Kidney epithelial cell (primary cell): ENCODE data around the gene TBC1D5. TPM values are rescaled to one million over a fixed set of nuclear protein-coding genes. Genes with fewer than 3 reads are reported as not detected.

Source experiments
- DNase-seq: peaks from one replicate; pipeline ENCODE4 v3.0.0-alpha.2; 2010; ENCODE audit warnings: low read depth
- H3K27me3 ChIP-seq: 2 replicates; pipeline ENCODE4 v1.6.0; 2011; ENCODE audit warnings: low read length; ENCODE audit not compliant: control insufficient read depth, insufficient read depth
- H3K36me3 ChIP-seq: 2 replicates; pipeline ENCODE4 v1.5.1; 2011; ENCODE audit warnings: low read length; ENCODE audit not compliant: control insufficient read depth, insufficient read depth
- H3K4me3 ChIP-seq: 2 replicates; pipeline ENCODE4 v1.5.1; 2011; ENCODE audit warnings: low read depth, mild to moderate bottlenecking, control low read depth, low read length
- CTCF ChIP-seq: IDR thresholded peaks from 2 replicates; pipeline ENCODE4 v1.5.1; 2011; ENCODE audit warnings: mild to moderate bottlenecking, moderate library complexity, low read length, control low read depth, inconsistent platforms; ENCODE audit not compliant: insufficient read depth, poor library complexity, severe bottlenecking
- total RNA-seq: library from RNA; depleted of rRNA; stranded (reverse); fragments of >200 nt; gene quantifications from 2 replicates; pipeline ENCODE4 v1.2.3, GENCODE V29; 2015

The TBC1D5 gene
- total RNA-seq, 1 donor from 2014 or later = 100 TPM

- H3K4me3 ChIP-seq = no peak overlapping the region
- peaks cover 2% of the 10 kb centered on the region for H3K36me3 ChIP-seq
- no peak for TF ChIP-seq CTCF
- DNase-seq = no peak
- H3K27me3 ChIP-seq = no peaks in the 10 kb centered on the region
Observed at GRCh38 chr3:17369973-17370372, 372.5 kb downstream of the TBC1D5 start.

- H3K36me3 ChIP-seq = peaks cover 2% of the 10 kb centered on the region
- no peaks in the 10 kb centered on the region for H3K27me3 ChIP-seq
- no peak for TF ChIP-seq CTCF
- H3K4me3 ChIP-seq = no peak overlapping the region
- DNase-seq = no peak
Observed at GRCh38 chr3:17367171-17367570, 375.3 kb downstream of the TBC1D5 start.

- TF ChIP-seq CTCF = no peak
- no peaks in the 10 kb centered on the region for H3K27me3 ChIP-seq
- no peaks in the 10 kb centered on the region for H3K36me3 ChIP-seq
- no peak for DNase-seq
- no peak overlapping the region for H3K4me3 ChIP-seq
Observed at GRCh38 chr3:17360991-17361390, 381.4 kb downstream of the TBC1D5 start.

- H3K4me3 ChIP-seq = no peak overlapping the region
- no peak for TF ChIP-seq CTCF
- DNase-seq = no peak
- no peaks in the 10 kb centered on the region for H3K27me3 ChIP-seq
- no peaks in the 10 kb centered on the region for H3K36me3 ChIP-seq
Observed at GRCh38 chr3:17359911-17360310, 382.5 kb downstream of the TBC1D5 start.

GRCh38 chr3:17357035-17357710 lies 385.3 kb downstream of the TBC1D5 start:
- TF ChIP-seq CTCF = no peak
- Histone ChIP-seq H3K36me3 (no peaks in the 10 kb centered on the region), H3K4me3 (no peak overlapping the region), H3K27me3 (no peaks in the 10 kb centered on the region)
- DNase-seq = no peak

GRCh38 chr3:17356585-17356984 lies 385.8 kb downstream of the TBC1D5 start:
- DNase-seq = no peak
- Histone ChIP-seq H3K36me3 (no peaks in the 10 kb centered on the region), H3K27me3 (no peaks in the 10 kb centered on the region), H3K4me3 (no peak overlapping the region)
- no peak for TF ChIP-seq CTCF
